COLO668 (cell line): ENCODE results near the gene MAPK6.
A peak's percentile ranks its signal among the peaks of the same experiment; 100 is the strongest.
"Not testable (repeated sequence)": the region's sequence is repeated elsewhere in the genome, so short reads cannot be mapped to it uniquely, and the experiment has no call there.

Experiments used
- DNase-seq: peaks from one replicate; lab custom pipeline; 2025; ENCODE audit not compliant: unreplicated experiment; lab: John Stamatoyannopoulos, UW

MAPK6 gene

DNA sequence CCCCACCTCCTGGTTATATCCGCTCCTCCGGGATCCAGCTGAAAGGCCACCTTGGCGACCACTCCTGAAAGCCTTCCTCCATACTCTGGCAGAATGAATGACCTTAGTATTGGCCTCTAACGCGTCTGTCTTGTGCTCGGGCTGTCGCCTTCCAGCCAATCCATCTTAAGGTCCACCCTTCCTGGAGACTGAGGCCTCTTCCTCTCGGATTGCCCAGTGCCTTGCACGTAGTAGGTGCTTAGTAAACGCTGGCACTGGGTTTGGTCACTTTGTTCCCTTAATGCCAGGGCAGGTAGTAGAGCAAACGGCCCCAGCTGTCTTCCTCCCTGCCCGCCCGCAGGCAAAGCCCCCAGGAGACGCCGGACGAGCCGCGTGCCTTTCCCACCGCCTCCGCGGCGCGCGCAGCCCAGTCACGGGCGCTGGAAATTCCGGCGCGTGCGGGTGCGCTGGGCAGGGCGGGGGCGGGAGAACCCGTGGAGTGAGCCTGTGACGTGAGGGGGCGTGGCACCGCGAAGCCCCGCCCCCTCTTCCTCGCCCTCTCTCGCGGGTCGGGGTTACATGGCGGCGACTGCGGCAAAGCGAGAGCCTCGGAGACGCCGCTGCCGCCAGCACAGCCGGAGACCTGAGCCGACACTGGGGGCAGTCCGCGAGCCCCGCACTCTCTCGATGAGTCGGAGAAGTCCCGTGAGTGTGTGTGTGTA is at the start of gene MAPK6:
TSS of gene MAPK6 (plus strand) at position 527 of the 701 bp plus-strand sequence. CDS start 27,242 bp downstream, outside the sequence.
- peak; percentile 94 for DNase-seq

DNA sequence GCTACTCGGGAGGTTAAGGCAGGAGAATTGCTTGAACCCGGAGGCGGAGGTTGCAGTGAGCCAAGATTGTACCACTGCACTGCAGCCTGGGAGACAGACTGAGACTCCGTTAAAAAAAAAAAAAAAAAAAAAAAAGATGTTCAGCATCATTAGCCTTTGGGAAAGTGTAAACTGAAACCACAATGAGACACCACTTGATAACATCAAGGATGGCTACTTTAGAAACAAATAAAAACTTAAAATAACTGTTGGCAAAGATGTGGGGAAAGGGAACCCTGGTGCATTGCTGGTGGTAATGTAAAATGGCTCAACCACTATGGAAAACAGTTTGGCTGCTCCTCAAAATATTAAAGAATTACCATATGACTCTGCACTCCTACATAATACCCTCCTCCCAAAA is 49.3 kb upstream of the MAPK6 start:
- no peak for DNase-seq

DNA sequence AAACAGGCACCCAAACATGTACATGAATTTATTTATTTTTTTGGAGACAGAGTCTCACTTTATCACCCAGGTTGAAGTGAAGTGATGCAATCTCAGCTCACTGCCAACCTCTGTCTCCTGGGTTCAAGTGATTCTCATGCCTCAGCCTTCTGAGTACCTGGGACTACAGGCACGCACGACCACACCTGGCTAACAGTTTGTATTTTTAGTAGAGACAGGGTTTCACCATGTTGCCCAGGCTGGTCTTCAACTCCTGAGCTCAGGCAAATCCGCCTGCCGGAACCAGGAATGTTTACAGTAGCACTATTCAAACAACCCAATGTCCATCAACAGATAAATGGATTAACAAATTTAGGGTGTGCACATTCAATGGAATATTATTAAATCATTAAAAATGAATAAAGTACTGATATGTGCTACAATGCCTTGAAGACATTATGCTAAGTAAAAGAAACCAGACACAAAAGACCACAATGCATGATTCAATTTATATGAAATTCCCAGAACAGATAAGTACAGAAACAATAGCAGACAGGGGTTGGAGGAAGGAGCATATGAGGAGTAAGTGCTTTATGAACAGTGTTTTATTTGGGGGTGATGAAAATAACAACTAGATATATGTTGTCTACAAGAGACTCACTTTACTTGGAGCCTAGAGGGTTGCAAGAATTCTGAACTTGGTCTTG is 48.7 kb upstream of the MAPK6 start:
- DNase-seq: peak; percentile 30

DNA sequence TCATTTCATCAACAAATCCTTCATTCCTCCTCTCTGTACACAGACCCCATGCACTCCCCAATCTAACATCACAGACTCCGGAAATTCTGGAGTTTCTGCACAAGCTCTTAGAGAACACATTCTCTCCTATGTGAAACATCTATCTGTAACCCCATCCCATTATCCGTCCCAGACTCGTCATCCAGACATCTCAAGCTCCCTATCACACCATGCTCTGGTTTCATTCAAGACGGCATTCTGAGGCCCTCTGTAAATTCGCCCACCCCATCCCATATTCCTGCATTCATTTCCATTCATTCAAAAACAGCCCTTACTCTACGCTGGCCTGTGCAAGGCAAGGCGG is 48.0 kb upstream of the MAPK6 start:
- no peak for DNase-seq

DNA sequence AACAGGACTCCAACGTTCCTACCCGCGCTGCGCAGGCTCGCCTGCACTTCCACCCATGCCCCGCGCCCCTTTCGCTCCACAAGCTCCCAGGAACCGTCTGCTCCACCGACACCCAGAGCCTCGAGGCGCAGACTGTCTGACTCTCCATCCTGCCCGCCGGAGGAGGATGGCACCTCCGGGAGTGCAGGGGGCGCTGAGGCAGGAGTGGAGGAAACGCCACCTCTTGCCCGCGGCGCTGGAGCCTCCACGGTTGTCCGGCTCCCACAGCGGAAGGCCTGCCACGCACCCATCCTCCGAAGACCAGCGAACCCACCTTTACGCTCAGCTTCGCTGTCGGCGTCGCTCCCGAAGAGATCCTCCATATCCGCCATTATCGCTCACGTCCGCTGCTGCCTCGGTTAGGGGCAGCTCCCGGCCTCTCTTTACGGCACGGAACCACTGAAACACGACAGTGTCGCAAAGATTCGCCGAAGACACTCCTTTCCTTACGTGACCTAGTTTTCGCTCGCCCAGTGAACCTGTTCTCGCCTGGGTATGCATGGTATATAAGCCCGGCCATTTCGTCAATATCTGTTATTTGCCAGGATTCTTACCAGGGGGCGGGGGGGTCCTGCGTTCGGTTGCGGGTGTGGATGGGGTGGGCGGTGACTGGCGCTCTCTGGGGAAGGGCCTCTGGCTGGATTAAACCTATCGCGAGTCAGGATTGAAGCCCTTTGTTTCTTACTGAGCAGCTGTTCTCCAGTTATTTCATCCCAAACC is 47.5 kb upstream of the MAPK6 start, which contains the start of gene LEO1:
TSS of gene LEO1 (minus strand) at position 404 of the 759 bp plus-strand sequence. CDS start at position 371, 33 bp downstream.
- peak; percentile 86 for DNase-seq

DNA sequence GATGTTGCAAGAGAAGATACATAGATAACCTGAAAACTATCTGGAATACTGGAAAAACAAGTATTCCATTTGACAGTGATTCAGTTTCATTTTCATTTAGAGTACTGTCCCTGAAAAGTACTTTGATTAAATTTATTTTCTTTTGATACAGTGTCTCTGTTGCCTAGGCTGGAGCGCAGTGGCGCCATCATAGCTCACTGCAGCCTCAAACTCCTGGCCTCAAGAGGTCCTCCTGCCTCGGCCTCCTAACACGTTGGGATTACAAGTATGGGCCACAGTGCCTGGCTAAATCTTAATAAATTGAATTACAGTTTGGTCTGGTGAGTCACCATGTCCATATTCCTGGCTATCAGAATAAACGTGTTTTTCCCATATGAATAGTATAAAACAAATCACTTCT is 45.8 kb upstream of the MAPK6 start:
- DNase-seq: no peak

DNA sequence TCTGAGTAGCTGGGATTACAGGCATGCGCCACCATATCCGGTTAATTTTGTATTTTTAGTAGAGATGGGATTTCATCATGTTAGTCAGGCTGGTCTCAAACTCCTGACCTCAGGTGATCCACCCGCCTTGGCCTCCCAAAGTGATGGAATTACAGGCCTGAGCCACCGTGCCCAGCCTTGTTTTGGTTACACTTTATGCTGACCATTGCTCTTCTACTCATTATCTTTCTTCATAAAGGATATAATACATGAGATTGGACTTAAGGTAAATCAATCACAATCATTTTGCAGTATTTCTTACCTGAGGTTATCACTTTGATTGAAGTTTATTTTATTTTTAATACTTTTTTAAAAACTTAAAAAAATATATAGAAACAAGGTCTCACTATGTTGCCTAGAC is 45.2 kb upstream of the MAPK6 start:
- DNase-seq: no peak

DNA sequence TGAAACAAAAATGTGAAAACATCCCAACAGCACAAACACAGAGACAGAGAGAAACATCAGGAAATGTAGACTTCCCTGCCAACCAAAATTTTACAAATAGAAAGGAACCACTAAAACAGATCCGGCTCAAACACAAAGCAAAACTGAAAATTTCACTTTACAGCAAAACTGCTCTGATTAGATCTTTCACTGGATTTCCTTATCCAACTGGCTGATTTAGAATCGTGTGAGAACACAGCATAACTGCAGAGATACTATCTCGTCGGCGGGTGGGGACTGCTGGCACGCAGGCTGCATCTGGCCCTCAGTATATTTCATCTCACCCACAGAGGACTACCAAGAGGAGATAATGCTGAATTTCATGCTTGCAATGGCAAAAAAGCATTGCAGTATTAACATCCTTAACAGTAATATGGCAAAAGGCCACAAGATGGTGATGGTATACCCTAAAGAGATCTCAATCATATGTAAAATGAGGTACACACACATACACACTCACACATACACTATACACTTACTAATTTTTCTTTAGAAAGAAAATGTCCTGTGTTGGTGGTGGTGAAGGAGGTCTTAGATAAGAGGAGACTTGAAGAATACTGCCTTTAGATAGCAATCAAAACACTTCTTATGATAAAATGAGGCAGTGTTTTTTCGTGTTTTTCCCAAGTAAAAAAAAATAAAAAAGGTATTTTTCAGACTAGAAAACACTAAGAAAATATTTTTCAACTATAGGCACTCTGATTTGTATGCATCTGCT is 36.8 kb upstream of the MAPK6 start:
- DNase-seq: no peak

DNA sequence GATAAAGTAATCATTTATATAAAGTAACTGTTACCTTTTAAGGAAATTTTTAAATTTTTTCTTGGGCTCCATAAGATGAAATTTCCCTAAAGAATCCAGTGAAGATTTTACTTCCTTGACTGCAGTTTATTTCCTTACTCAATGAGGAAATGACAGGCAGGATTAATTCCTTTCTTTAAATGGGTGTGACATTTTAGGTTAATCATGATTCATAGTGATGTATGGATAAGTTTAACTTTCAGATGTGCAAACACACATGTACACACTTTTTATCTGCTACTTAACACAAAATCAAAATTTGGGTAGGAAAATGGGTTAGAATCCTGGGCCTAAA is 36.3 kb upstream of the MAPK6 start:
- DNase-seq: no peak

DNA sequence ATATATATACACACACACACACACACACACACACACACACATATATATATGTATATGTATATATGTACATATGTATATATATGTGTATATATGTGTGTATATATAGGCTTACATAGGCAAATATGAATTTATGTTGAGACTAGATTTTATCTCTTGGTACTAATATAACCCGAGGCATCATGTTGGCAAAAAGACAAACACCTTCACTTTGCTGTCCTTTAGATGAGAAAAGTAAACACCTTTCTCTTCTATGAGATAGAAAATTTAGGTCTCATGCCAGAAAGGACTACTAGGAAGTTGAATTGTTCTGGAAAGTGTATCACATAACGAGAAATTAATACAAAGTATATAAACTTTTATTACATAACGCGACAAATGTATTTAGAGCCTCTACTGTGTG is 27.9 kb upstream of the MAPK6 start:
- no peak for DNase-seq

DNA sequence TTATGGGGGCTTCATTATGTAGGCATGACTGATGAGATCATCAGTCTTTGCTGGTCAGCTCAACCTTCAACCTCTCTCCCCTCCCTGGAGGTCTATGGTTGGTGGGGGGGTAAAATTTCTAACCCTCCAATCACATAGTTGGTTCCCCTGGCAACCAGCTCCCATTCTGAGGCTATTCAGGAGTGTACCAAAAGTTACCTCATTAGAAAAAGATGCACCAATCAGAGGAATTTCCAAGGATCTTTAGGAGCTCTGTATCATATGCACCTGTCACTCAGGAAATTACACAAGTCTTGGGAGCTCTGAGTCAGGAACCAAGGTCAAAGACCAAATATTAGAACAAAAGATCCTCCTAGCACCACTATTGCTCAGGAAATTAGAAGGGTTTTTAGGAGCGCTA is 26.1 kb upstream of the MAPK6 start:
- no peak for DNase-seq

DNA sequence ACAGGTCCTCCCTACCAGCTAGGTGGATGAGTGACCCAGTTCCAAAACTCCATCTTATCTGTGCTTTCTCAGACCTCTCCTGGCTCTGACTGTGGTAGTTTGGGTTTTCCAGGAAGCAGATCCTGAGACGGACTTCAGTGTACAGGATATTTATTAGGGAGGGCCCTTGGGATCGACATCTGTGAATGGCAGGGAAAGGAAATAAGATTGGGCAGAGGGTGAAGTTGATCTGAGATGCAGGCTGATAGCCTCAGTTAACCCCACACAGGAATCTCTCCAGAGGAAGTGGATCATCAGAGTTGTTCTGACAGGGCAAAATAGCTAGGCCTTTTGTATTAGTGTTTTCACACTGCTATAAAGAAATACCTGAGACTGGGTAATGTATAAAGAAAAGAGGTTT is 16.7 kb upstream of the MAPK6 start:
- no peak for DNase-seq

DNA sequence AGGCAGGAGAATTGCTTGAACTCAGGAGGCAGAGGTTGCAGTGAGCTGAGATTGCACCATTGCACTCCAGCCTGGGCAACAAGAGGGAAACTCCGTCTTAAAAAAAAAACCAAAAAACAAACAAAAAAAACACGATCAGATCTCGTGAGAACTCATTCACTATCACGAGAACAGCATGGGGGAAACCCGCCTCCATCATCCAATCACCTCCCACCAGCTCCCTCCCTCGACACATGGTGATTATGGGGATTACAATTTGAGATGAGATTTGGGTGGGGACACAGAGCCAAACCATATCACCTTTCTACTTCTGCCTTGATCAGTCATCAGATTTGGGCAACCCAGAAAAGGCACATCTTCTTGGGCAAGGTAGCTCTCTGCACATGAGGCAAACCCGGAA is 15.9 kb upstream of the MAPK6 start:
- DNase-seq: not testable (repeated sequence)

DNA sequence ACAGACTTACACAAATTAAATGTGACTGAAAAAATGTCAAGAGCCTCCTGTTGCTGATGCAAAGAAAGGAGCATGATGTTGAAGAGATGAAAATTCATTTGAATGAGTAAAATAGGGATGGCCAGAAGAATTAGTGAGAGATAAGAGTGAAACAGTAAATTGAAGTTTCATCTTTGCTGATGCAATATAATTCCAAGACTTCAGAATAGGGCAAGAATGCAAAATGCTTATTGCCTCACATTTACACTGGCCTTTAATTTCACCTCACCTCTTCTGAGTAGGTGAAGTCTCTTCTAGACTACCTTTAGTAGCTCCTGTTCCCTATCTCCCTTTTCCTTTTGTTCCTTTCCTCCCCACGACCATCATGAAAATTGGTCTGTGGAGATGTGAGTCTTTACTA is 15.3 kb upstream of the MAPK6 start:
- DNase-seq: no peak

DNA sequence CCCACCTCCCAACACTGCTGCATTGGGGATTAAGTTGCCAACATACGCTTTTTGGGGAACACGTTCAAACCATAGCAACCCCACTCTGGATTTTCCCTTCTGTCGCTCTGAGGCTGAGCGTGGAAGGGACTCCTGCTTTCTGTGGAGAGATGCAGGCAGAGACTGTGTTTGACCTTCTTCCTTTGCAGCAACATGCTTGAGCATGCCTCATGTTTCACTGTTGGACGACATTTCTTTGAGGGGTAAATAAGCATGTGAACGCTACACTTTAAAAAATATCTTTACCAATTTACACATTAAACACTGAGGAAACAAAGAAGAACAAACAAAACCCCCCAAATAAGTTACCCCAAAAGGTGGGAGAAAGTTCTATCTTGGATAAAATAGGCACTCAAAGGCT is 14.2 kb upstream of the MAPK6 start:
- DNase-seq: no peak

DNA sequence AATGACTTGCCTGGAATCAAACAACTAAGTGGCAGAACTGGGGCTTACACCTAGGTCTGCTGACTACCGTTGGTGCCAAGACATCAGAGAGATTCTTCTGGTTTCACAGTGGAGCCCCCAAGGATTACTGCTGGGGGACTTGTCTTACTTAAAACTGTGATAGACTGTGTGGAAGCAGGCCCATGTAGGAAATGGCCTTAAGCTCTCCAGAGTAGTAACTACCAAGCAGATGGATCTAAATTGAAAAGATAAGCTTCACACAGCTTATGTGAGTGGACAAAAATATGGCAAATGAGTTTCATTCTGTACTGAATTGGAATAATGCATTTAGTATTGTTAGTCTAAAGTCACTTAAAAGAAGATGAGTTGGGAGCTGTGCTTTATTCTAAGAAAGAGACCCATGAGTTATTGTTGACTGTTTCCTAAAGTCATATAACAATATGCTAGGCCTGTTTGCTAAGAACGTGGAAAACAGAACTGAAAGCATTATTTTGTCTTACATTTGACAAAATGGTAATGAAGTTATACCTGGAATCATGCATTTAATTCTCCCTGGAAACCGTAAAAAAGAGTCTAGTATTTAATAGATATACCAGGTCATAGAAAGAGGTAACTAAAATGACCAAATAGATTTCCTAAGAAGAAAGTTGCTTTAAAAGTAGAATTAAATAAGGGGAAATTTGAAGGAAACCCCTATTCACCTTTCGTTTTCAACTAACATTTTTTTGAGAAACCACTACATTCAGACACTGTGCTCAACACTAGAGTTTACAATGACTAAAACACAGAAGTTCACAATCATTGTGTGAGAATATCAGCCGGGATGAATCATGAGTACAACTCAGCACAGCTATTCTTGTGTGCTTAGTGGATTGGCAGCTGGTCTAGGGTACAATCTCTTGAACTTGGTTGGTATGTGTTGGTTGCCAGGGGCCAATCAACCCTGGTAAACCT is 13.0 kb upstream of the MAPK6 start:
- no peak for DNase-seq

DNA sequence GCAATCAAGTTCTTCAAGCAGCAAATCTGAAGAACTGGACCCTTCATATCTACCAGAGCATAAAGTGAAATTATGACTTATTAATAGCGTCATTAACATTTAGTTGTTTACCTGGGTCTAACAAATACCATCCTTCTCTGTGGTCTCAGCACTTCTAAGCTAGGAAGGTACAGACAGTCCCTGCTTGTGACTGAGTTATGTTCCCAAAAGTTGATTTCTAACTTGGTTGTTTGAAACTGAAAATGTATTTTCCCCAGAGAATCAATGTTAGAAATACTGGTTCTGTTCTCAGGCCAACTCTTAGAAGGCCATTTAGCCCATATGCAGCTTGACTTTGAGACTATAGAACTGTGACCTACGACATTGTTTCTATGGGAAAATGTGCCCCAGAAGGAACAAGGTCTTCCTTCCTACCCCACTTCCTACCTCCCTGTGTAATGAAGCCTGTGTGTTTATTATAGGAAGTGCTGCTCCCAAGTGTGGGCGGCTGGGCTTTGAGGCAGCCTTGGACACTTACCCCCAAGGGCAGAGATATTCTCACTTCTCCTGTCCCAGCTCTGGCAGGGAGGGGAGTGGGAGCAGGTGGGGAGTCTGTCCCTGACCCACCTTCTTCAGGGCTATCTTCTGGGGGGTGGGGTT is 12.2 kb upstream of the MAPK6 start:
- no peak for DNase-seq

DNA sequence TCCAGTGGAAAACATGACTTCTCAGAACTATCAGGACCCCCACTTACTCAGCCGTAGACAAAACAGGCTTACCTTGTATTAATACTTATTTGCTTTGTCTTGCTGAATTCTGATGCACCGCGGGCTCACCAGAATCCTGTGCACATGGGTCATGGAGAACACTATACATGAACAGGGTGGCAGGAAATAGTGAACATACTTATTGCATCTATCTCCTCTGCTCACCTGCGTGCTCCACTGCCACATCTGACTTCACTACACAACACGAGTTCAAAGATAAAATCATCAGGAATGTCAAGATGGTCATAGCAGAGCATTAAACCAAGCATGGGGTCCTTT is 10.7 kb upstream of the MAPK6 start:
- no peak for DNase-seq

DNA sequence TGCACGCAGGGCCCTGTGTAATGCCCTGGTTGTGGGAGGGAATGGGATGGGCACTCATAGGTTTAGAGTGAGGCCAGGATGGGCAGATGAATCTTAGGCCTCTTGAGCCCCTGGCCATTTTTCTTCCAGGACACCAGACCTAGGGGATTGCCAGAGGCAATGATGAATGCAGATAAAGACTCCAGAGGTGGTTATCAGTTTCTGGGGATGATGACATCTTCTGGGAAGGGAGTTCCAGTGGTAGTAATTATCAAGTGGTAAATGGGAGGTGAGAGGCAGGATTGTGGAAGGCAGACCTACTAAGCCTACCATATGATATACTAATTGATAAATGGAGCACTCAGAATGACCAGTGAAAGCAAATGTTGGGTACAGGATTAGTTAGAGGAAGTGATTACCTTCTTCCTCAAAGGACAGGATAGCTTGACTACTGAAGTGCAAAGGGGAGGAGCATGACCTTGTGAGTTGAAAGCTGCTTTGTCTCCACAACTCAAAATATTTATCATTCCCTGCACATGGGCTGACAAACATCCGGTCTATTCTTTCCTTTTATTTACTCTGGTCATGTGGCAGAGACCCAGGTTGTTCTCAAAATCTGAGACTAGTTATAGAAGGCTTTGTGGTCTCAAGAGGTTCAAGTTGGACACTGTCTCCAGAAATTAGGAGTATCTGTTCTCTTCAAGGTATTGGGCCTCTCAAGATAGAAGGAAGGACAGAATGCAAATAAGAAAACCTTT is 10.2 kb upstream of the MAPK6 start:
- peak; percentile 52 for DNase-seq
